HL-60 (cell line): ENCODE data around the gene PCK1.

Source experiments
- DNase-seq, 2 experiments: peaks; one replicate each; pipeline ENCODE4 v3.0.0-alpha.2; 2010 to 2020; ENCODE audit warnings: low read depth in 1 of 2, low spot score in 1 of 2
- H3K27ac ChIP-seq: fragments of 250-450 bp; sonication (Bioruptor Pico); replicated peaks from 2 replicates; pipeline ENCODE4 v1.5.1; 2020; ENCODE audit warnings: mild to moderate bottlenecking, moderate library complexity
- H3K27me3 ChIP-seq: fragments of 250-450 bp; sonication (Bioruptor Pico); 2 replicates; pipeline ENCODE4 v1.5.1; 2021; ENCODE audit warnings: mild to moderate bottlenecking, moderate library complexity; ENCODE audit not compliant: insufficient read depth, poor library complexity, severe bottlenecking
- H3K4me3 ChIP-seq: replicated peaks from 2 replicates; pipeline ENCODE4 v1.5.1; 2011; ENCODE audit warnings: mild to moderate bottlenecking, control low read depth, low read length; ENCODE audit not compliant: insufficient read depth
- CTCF ChIP-seq: IDR thresholded peaks from one replicate; pipeline ENCODE4 v1.5.1; 2011; ENCODE audit warnings: low read length, control low read depth, inconsistent platforms; ENCODE audit not compliant: insufficient read depth
- GABPA ChIP-seq: IDR thresholded peaks from 2 replicates; pipeline ENCODE4 v1.6.1; 2012; ENCODE audit warnings: low read depth
- POLR2AphosphoS5 ChIP-seq: IDR thresholded peaks from 2 replicates; pipeline ENCODE4 v1.6.1; 2012; ENCODE audit warnings: low read depth
- REST ChIP-seq: IDR thresholded peaks from 2 replicates; pipeline ENCODE4 v1.6.1; 2012; ENCODE audit warnings: low read depth; ENCODE audit not compliant: insufficient replicate concordance
- SPI1 ChIP-seq: IDR thresholded peaks from 2 replicates; pipeline ENCODE4 v1.6.1; 2012; ENCODE audit warnings: low read depth, mild to moderate bottlenecking, borderline replicate concordance

Gene PCK1

GRCh38 chr20:57605045-57605444 is 44.1 kb downstream of the PCK1 start:
- H3K27me3 ChIP-seq, result peaks cover 8% of the 10 kb centered on the region
- no peak overlapping the region for H3K27ac ChIP-seq
- no peak overlapping the region for H3K4me3 ChIP-seq
- no peak for DNase-seq
- TF ChIP-seq GABPA (no peak), SPI1 (no peak), CTCF (no peak), REST (no peak), POLR2AphosphoS5 (no peak)

GRCh38 chr20:57605878-57606277 is 45.0 kb downstream of the PCK1 start:
- TF ChIP-seq POLR2AphosphoS5, result no peak
- TF ChIP-seq SPI1, result no peak
- no peak for TF ChIP-seq GABPA
- TF ChIP-seq CTCF, result no peak
- no peak for TF ChIP-seq REST
- Histone ChIP-seq H3K4me3 (no peak overlapping the region), H3K27me3 (peaks cover 8% of the 10 kb centered on the region), H3K27ac (no peak overlapping the region)
- no peak for DNase-seq

- no peak for TF ChIP-seq REST
- TF ChIP-seq CTCF, result no peak
- TF ChIP-seq SPI1, result no peak
- TF ChIP-seq GABPA, result no peak
- no peak for TF ChIP-seq POLR2AphosphoS5
- Histone ChIP-seq H3K27me3 (peaks cover 8% of the 10 kb centered on the region), H3K27ac (no peak overlapping the region), H3K4me3 (no peak overlapping the region)
- DNase-seq, result no peak
Measured at GRCh38 chr20:57608516-57608915, 47.6 kb downstream of the PCK1 start.
